HCT116 (cell line): ENCODE measurements around the gene TMEM74B. TPM values are rescaled to one million over a fixed set of nuclear protein-coding genes. Genes with fewer than 3 reads are reported as not detected.
A peak's percentile ranks its signal among the peaks of the same experiment; 100 is the strongest.

Experiments used
- ATAC-seq: fragments of 200-7000 bp; cut with Tn5 transposase; 2 replicates; pipeline ENCODE4 v1.9.1; 2020; ENCODE audit warnings: mild to moderate bottlenecking, moderate library complexity
- BruUV-seq: library from RNA; stranded (reverse); fragments of 400-500 nt; replicated peaks from 2 replicates; lab custom pipeline; 2021; lab: Mats Ljungman, UMichigan
- CTCF ChIA-PET: fragments of 300-600 bp; sonication (Branson Sonifier 250); formaldehyde crosslinking; loops from one replicate; lab custom pipeline; 2021; ENCODE audit warnings: antibody characterized with exemption; lab: Charles Lee
- POLR2A ChIA-PET: fragments of 300-600, 350-600 bp; sonication (Branson Sonifier 250); formaldehyde crosslinking; loops from one replicate; lab custom pipeline; 2021; ENCODE audit warnings: antibody characterized with exemption; lab: Charles Lee
- RAD21 ChIA-PET, 2 experiments: fragments of 300-600 bp; sonication (Branson Sonifier 250); formaldehyde crosslinking; loops; one replicate each; lab custom pipeline; 2023; ENCODE audit warnings: low total read pairs in 2 of 2; ENCODE audit not compliant: uncharacterized antibody in 2 of 2, unreplicated experiment in 2 of 2, low non-redundant PET in 1 of 2; lab: Charles Lee
- DNase-seq: peaks from one replicate; pipeline ENCODE4 v3.0.0-alpha.2; 2010; ENCODE audit warnings: low read depth, low spot score
- H2AFZ ChIP-seq: fragments of 200-600 bp; shearing (Covaris generic), sonication (generic); 2 replicates; pipeline ENCODE4 v1.6.1; 2017; ENCODE audit warnings: low read depth, mixed run types, mixed read lengths, antibody characterized with exemption, low read length; ENCODE audit not compliant: poor library complexity, severe bottlenecking
- H3K27ac ChIP-seq: 2 replicates; pipeline ENCODE4 v1.5.1; 2012; ENCODE audit warnings: low read depth, low read length
- H3K27me3 ChIP-seq: fragments of 200-600 bp; sonication (generic); 2 replicates; pipeline ENCODE4 v1.6.1; 2016; ENCODE audit warnings: mixed run types, low read length, mixed read lengths; ENCODE audit not compliant: insufficient read depth
- H3K36me3 ChIP-seq, 2 experiments: fragments of 200-500 bp in 1 of 2; fragments of 200-600 bp in 1 of 2; sonication (Bioruptor generic) in 1 of 2; sonication (generic) in 1 of 2; 2 replicates each; pipeline versions ENCODE4 v1.5.1 to v1.6.1; 2014 to 2016; ENCODE audit warnings: low read length in 2 of 2, inconsistent platforms in 1 of 2, mixed read lengths in 1 of 2, mixed run types in 1 of 2; ENCODE audit not compliant: insufficient read depth in 2 of 2, control insufficient read depth in 1 of 2
- H3K4me1 ChIP-seq, 2 experiments: fragments of 200-600 bp in 1 of 2; sonication (generic) in 1 of 2; 2 replicates each; pipeline versions ENCODE4 v1.5.1 to v1.6.1; 2012 to 2017; ENCODE audit warnings: low read length in 2 of 2, inconsistent platforms in 1 of 2, mild to moderate bottlenecking in 1 of 2, mixed read lengths in 1 of 2, mixed run types in 1 of 2, moderate library complexity in 1 of 2; ENCODE audit not compliant: insufficient read depth in 2 of 2, control insufficient read depth in 1 of 2
- H3K4me2 ChIP-seq: fragments of 200-600 bp; sonication (generic); 2 replicates; pipeline ENCODE4 v1.6.1; 2017; ENCODE audit warnings: mixed run types, low read length, mixed read lengths
- H3K4me3 ChIP-seq, 2 experiments: fragments of 200-600 bp in 1 of 2; sonication (generic) in 1 of 2; replicated peaks in 1 of 2; 2 replicates each; pipeline ENCODE4 v1.5.1; 2011 to 2016; ENCODE audit warnings: low read length in 2 of 2, control low read depth in 1 of 2, low read depth in 1 of 2, mild to moderate bottlenecking in 1 of 2, mixed read lengths in 1 of 2, mixed run types in 1 of 2
- H3K79me2 ChIP-seq: fragments of 200-600 bp; sonication (generic); 2 replicates; pipeline ENCODE4 v1.6.1; 2017; ENCODE audit warnings: mild to moderate bottlenecking, mixed run types, low read length, moderate library complexity, mixed read lengths; ENCODE audit not compliant: insufficient read depth
- H3K9ac ChIP-seq: fragments of 200-600 bp; sonication (generic); 2 replicates; pipeline ENCODE4 v1.6.1; 2016; ENCODE audit warnings: low read length, mixed read lengths
- H3K9me2 ChIP-seq: fragments of 200-600 bp; sonication (generic), shearing (Covaris generic); 2 replicates; pipeline ENCODE4 v1.6.1; 2017; ENCODE audit warnings: mixed run types, mild to moderate bottlenecking, moderate library complexity; ENCODE audit not compliant: insufficient read depth
- H3K9me3 ChIP-seq, 2 experiments: fragments of 200-500 bp in 1 of 2; fragments of 200-600 bp in 1 of 2; sonication (Bioruptor generic) in 1 of 2; sonication (generic) in 1 of 2; 2 replicates each; pipeline ENCODE4 v1.6.1; 2014 to 2017; ENCODE audit warnings: low read length in 2 of 2, mixed read lengths in 2 of 2, inconsistent platforms in 1 of 2, low read depth in 1 of 2, mild to moderate bottlenecking in 1 of 2, mixed run types in 1 of 2, moderate library complexity in 1 of 2; ENCODE audit not compliant: control insufficient read depth in 1 of 2, insufficient read depth in 1 of 2
- H4K20me1 ChIP-seq: fragments of 200-600 bp; sonication (generic), shearing (Covaris generic); 2 replicates; pipeline ENCODE4 v1.6.1; 2017; ENCODE audit warnings: mixed run types, mild to moderate bottlenecking, moderate library complexity; ENCODE audit not compliant: insufficient read depth
- EGR1 ChIP-seq: IDR thresholded peaks from 2 replicates; pipeline ENCODE4 v1.6.1; 2012; ENCODE audit warnings: low read depth
- EZH2 ChIP-seq: fragments of 200-600 bp; sonication (generic); IDR thresholded peaks from 2 replicates; pipeline ENCODE4 v1.6.1; 2017; ENCODE audit warnings: antibody characterized with exemption, mixed run types
- SP1 ChIP-seq: IDR thresholded peaks from 2 replicates; pipeline ENCODE4 v1.6.1; 2012; ENCODE audit warnings: low read depth
- SRF ChIP-seq: IDR thresholded peaks from 2 replicates; pipeline ENCODE4 v1.6.1; 2012; ENCODE audit warnings: low read depth
- TCF7L2 ChIP-seq: IDR thresholded peaks from 2 replicates; pipeline ENCODE4 v1.7.0; 2011; ENCODE audit warnings: borderline replicate concordance, inconsistent platforms; ENCODE audit not compliant: insufficient read depth, insufficient read length; ENCODE audit errors: extremely low read depth
- intact Hi-C: fragments of 100-400 bp; cut with micrococcal nuclease; formaldehyde crosslinking; loops from 2 replicates; pipeline ENCODE4 v1.10.0; 2022
- total RNA-seq: library from RNA; stranded (reverse); gene quantifications from one replicate; pipeline ENCODE4 v1.2.1, GENCODE V29; 2021; ENCODE audit not compliant: unreplicated experiment

The TMEM74B gene
- total RNA-seq, 1 experiment from 2014 or later = 25.7 TPM

GRCh38 chr20:1184260-1184637, 532 bp downstream of the TMEM74B start:
- Histone ChIP-seq H3K4me2 (peak overlapping the region; percentile 78), H3K4me1 (peaks cover 14 to 32% of the 10 kb centered on the region in 2 experiments; a peak in 3 of 4 replicates), H3K9me3 (no peaks in the 10 kb centered on the region), H3K36me3 (no peaks in the 10 kb centered on the region), H2AFZ (no peak overlapping the region), H3K27me3 (peaks cover under 1% of the 10 kb centered on the region; the same call in 1 of the 2 replicates), H3K79me2 (no peaks in the 10 kb centered on the region), H3K9me2 (no peaks in the 10 kb centered on the region), H4K20me1 (no peaks in the 10 kb centered on the region), H3K9ac (peak overlapping the region; percentile 58; the same call in 1 of the 2 replicates), H3K4me3 (peak overlapping the region; percentile 51 to 59), H3K27ac (no peak overlapping the region; the same call in 1 of the 2 replicates)
- TF ChIP-seq SRF (no peak), SP1 (no peak)
- POLR2A ChIA-PET = no interaction called here
- RAD21 ChIA-PET = no interaction called here
- intact Hi-C loops = loop anchor here (10.0 kb wide), 1 partner anchor 369 kb away; no protein-coding TSS in a partner anchor
- no peak for DNase-seq
- no peak for ATAC-seq
- CTCF ChIA-PET = interaction anchor here (1.4 kb wide), 1 partner anchor 253 kb away, joined by 3 read pairs; no protein-coding TSS in a partner anchor
- no TSS peak for BruUV-seq

DNA sequence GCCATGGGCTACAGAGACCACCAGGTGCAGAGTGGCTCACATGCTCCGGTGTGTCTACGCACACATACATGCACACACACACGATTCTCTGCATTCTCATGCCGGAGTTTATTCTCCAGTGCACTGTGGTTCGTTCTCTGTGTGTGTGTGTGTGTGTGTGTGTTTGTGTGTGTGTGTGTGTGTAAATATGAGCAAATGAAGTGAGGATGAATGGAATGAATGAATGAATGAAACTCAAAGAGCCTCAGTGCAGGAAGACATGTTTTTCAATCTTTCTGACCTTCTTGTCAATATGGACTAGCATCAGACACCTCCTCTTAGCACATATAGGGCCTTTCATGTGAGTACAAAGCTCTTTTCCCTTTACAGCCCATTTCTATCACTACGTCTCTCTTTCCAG, 1.6 kb downstream of the TMEM74B start:
- ATAC-seq (no peak), DNase-seq (no peak)
- intact Hi-C loops = loop anchor here (10.0 kb wide), 1 partner anchor 368 kb away; no protein-coding TSS in a partner anchor
- H3K9ac ChIP-seq = no peak overlapping the region
- H3K27ac ChIP-seq = no peak overlapping the region
- CTCF ChIA-PET = no interaction called here
- POLR2A ChIA-PET = no interaction called here
- no peaks in the 10 kb centered on the region for H3K79me2 ChIP-seq
- H4K20me1 ChIP-seq = no peaks in the 10 kb centered on the region
- RAD21 ChIA-PET = no interaction called here
- no peaks in the 10 kb centered on the region for H3K9me3 ChIP-seq
- no TSS peak for BruUV-seq
- H3K9me2 ChIP-seq = no peaks in the 10 kb centered on the region
- H3K4me3 ChIP-seq = no peak overlapping the region
- no peak for TF ChIP-seq SP1
- TF ChIP-seq EGR1 = no peak
- TF ChIP-seq EZH2 = no peak
- TF ChIP-seq TCF7L2 = no peak
- peaks cover 14 to 32% of the 10 kb centered on the region in 2 experiments; a peak in 3 of 4 replicates for H3K4me1 ChIP-seq
- no peaks in the 10 kb centered on the region for H3K36me3 ChIP-seq
- H3K4me2 ChIP-seq = no peak overlapping the region
- no peak overlapping the region for H2AFZ ChIP-seq
- no peaks in the 10 kb centered on the region for H3K27me3 ChIP-seq
